H9 (cell line): ENCODE data around the gene ANKRD44. TPM values are rescaled to one million over a fixed set of nuclear protein-coding genes. Genes with fewer than 3 reads are reported as not detected.

Source experiments
- DNase-seq: peaks from one replicate; pipeline ENCODE4 v3.0.0-alpha.2; 2017
- H2AFZ ChIP-seq: one replicate; pipeline ENCODE4 v1.6.1; 2013; ENCODE audit warnings: mild to moderate bottlenecking, low read length, control low read depth, moderate library complexity
- H2AK5ac ChIP-seq: 2 replicates; pipeline ENCODE4 v1.6.1; 2013; ENCODE audit warnings: low read length, control low read depth, mixed read lengths; ENCODE audit not compliant: insufficient read length
- H2BK120ac ChIP-seq: one replicate; pipeline ENCODE4 v1.6.1; 2013; ENCODE audit warnings: low read depth, mild to moderate bottlenecking, low read length, control low read depth, inconsistent platforms; ENCODE audit not compliant: poor library complexity, severe bottlenecking
- H2BK12ac ChIP-seq: 2 replicates; pipeline ENCODE4 v1.6.1; 2013; ENCODE audit warnings: low read length, control low read depth, mixed read lengths, low read depth; ENCODE audit not compliant: insufficient read length
- H2BK15ac ChIP-seq: 2 replicates; pipeline ENCODE4 v1.6.1; 2013; ENCODE audit warnings: low read depth, low read length, control low read depth
- H2BK20ac ChIP-seq: one replicate; pipeline ENCODE4 v1.6.1; 2013; ENCODE audit warnings: low read depth, mild to moderate bottlenecking, low read length, control low read depth, inconsistent platforms; ENCODE audit not compliant: poor library complexity, severe bottlenecking
- H2BK5ac ChIP-seq: 2 replicates; pipeline ENCODE4 v1.6.1; 2013; ENCODE audit warnings: low read length, control low read depth, mixed read lengths; ENCODE audit not compliant: insufficient read length
- H3K14ac ChIP-seq: 2 replicates; pipeline ENCODE4 v1.6.1; 2013; ENCODE audit warnings: low read length, control low read depth; ENCODE audit not compliant: insufficient read depth
- H3K18ac ChIP-seq: 2 replicates; pipeline ENCODE4 v1.6.1; 2013; ENCODE audit warnings: low read depth, mild to moderate bottlenecking, mixed read lengths, low read length, control low read depth; ENCODE audit not compliant: insufficient read length
- H3K23ac ChIP-seq: 2 replicates; pipeline ENCODE4 v1.6.1; 2013; ENCODE audit warnings: low read length, control low read depth, mixed read lengths, low read depth; ENCODE audit not compliant: insufficient read length
- H3K23me2 ChIP-seq: 2 replicates; pipeline ENCODE4 v1.6.1; 2013; ENCODE audit warnings: low read depth, mild to moderate bottlenecking, mixed read lengths, low read length, control low read depth; ENCODE audit not compliant: insufficient read length, poor library complexity, severe bottlenecking
- H3K27ac ChIP-seq: 2 replicates; pipeline ENCODE4 v1.5.1; 2013; ENCODE audit warnings: low read length, control low read depth, mixed read lengths, low read depth; ENCODE audit not compliant: insufficient read length
- H3K27me3 ChIP-seq: 2 replicates; pipeline ENCODE4 v1.6.1; 2013; ENCODE audit warnings: low read length, control low read depth, inconsistent platforms; ENCODE audit not compliant: insufficient read depth
- H3K4ac ChIP-seq: 2 replicates; pipeline ENCODE4 v1.6.1; 2013; ENCODE audit warnings: low read depth, mild to moderate bottlenecking, control low read depth, inconsistent platforms, low read length, moderate library complexity
- H3K4me1 ChIP-seq: 2 replicates; pipeline ENCODE4 v1.6.1; 2013; ENCODE audit warnings: low read length, control low read depth, inconsistent platforms; ENCODE audit not compliant: insufficient read depth
- H3K4me2 ChIP-seq: 2 replicates; pipeline ENCODE4 v1.6.1; 2013; ENCODE audit warnings: low read length, control low read depth, mixed read lengths; ENCODE audit not compliant: insufficient read length, insufficient read depth
- H3K56ac ChIP-seq: 2 replicates; pipeline ENCODE4 v1.6.1; 2013; ENCODE audit warnings: low read depth, mild to moderate bottlenecking, mixed read lengths, low read length, control low read depth; ENCODE audit not compliant: insufficient read length
- H3K79me1 ChIP-seq: 2 replicates; pipeline ENCODE4 v1.6.1; 2013; ENCODE audit warnings: low read depth, mild to moderate bottlenecking, moderate library complexity, low read length, control low read depth, inconsistent platforms; ENCODE audit not compliant: insufficient read depth, poor library complexity, severe bottlenecking
- H3K79me2 ChIP-seq: 2 replicates; pipeline ENCODE4 v1.6.1; 2013; ENCODE audit warnings: low read length, control low read depth, inconsistent platforms; ENCODE audit not compliant: insufficient read depth
- H3K9ac ChIP-seq: 2 replicates; pipeline ENCODE4 v1.6.1; 2013; ENCODE audit warnings: low read length, control low read depth, mixed read lengths; ENCODE audit not compliant: insufficient read length; ENCODE audit errors: extremely low read depth
- H3K9me3 ChIP-seq: one replicate; pipeline ENCODE4 v1.6.1; 2013; ENCODE audit warnings: low read depth, low read length, inconsistent platforms; ENCODE audit not compliant: control insufficient read depth
- H3T11ph ChIP-seq: one replicate; pipeline ENCODE4 v1.6.1; 2013; ENCODE audit warnings: mild to moderate bottlenecking, low read length, control low read depth, inconsistent platforms
- H4K20me1 ChIP-seq: one replicate; pipeline ENCODE4 v1.6.1; 2013; ENCODE audit not compliant: control insufficient read depth, insufficient read length, insufficient read depth
- H4K5ac ChIP-seq: 2 replicates; pipeline ENCODE4 v1.6.1; 2013; ENCODE audit warnings: low read depth, mild to moderate bottlenecking, mixed read lengths, low read length, control low read depth; ENCODE audit not compliant: insufficient read length
- H4K8ac ChIP-seq: replicated peaks from 2 replicates; pipeline ENCODE4 v1.6.1; 2013; ENCODE audit warnings: low read length, control low read depth, mixed read lengths, low read depth; ENCODE audit not compliant: insufficient read length
- H4K91ac ChIP-seq: 2 replicates; pipeline ENCODE4 v1.6.1; 2013; ENCODE audit warnings: low read depth, mild to moderate bottlenecking, moderate library complexity, mixed read lengths, low read length, control low read depth; ENCODE audit not compliant: insufficient read length
- H3K27ac Mint-ChIP-seq, 3 experiments: 2 replicates in 2 of 3; 3 replicates in 1 of 3; pipeline ENCODE4 v1.8.0; 2020 to 2021; ENCODE audit warnings: mixed read lengths in 3 of 3, mild to moderate bottlenecking in 1 of 3, moderate library complexity in 1 of 3
- H3K27me3 Mint-ChIP-seq: 2 replicates; pipeline ENCODE4 v1.8.0; 2021; ENCODE audit warnings: low read depth, mild to moderate bottlenecking, moderate library complexity, mixed read lengths
- H3K36me3 Mint-ChIP-seq, 3 experiments: 2 replicates in 2 of 3; 3 replicates in 1 of 3; pipeline ENCODE4 v1.8.0; 2020 to 2021; ENCODE audit warnings: low read depth in 3 of 3, mixed read lengths in 3 of 3; ENCODE audit not compliant: insufficient read depth in 1 of 3
- H3K4me1 Mint-ChIP-seq, 2 experiments: 2 replicates each; pipeline ENCODE4 v1.8.0; 2020; ENCODE audit warnings: mixed read lengths in 2 of 2
- H3K4me3 Mint-ChIP-seq, 2 experiments: 2 replicates in 1 of 2; 3 replicates in 1 of 2; pipeline ENCODE4 v1.8.0; 2020 to 2021; ENCODE audit warnings: mild to moderate bottlenecking in 2 of 2, mixed read lengths in 2 of 2, moderate library complexity in 1 of 2
- H3K9me3 Mint-ChIP-seq, 2 experiments: 2 replicates in 1 of 2; 3 replicates in 1 of 2; pipeline ENCODE4 v1.8.0; 2020; ENCODE audit warnings: mild to moderate bottlenecking in 2 of 2, mixed read lengths in 2 of 2, moderate library complexity in 1 of 2
- WGBS: extraction: QIAGEN DNeasy Blood & Tissue Kit; methylation state at CpG from one replicate; pipeline ENCODE4 v1.1.7; 2013; ENCODE audit warnings: missing lambda C conversion rate, low lambda C conversion rate, mixed read lengths; ENCODE audit not compliant: insufficient read length; ENCODE audit errors: extremely low coverage; 5-methylcytosine and 5-hydroxymethylcytosine counted together
- total RNA-seq: library from RNA; stranded (reverse); gene quantifications from 2 replicates; pipeline ENCODE4 v1.2.1, GENCODE V29; 2021
- TF ChIP-seq, protein P1 (sequence below): fragments of 200-600 bp; sonication (generic); conservative IDR thresholded peaks from 3 replicates; pipeline ENCODE4 v1.8.0; 2021; ENCODE audit warnings: antibody characterized with exemption, mild to moderate bottlenecking

ANKRD44 gene
- total RNA-seq, 1 experiment from 2014 or later, result 1.9 TPM

- H3K79me1 ChIP-seq, result no peaks in the 10 kb centered on the region
- no peak overlapping the region for H3K9ac ChIP-seq
- no peak overlapping the region for H2AK5ac ChIP-seq
- H2BK5ac ChIP-seq, result no peak overlapping the region
- no peak overlapping the region for H3T11ph ChIP-seq
- no peak overlapping the region for H3K18ac ChIP-seq
- no peak overlapping the region for H2BK15ac ChIP-seq
- Mint-ChIP-seq H3K27ac (no peak overlapping the region), H3K36me3 (no peaks in the 10 kb centered on the region), H3K4me3 (no peak overlapping the region), H3K9me3 (0 out of 5 replicates have a peak, but pooled peaks cover 0 to 2% of the 10 kb centered on the region in 2 experiments), H3K27me3 (no peaks in the 10 kb centered on the region), H3K4me1 (peaks cover 0 to 6% of the 10 kb centered on the region in 2 experiments; a peak in 3 of 4 replicates)
- no peak overlapping the region for H2BK12ac ChIP-seq
- H4K8ac ChIP-seq, result no peak overlapping the region
- TF ChIP-seq, protein P1, sequence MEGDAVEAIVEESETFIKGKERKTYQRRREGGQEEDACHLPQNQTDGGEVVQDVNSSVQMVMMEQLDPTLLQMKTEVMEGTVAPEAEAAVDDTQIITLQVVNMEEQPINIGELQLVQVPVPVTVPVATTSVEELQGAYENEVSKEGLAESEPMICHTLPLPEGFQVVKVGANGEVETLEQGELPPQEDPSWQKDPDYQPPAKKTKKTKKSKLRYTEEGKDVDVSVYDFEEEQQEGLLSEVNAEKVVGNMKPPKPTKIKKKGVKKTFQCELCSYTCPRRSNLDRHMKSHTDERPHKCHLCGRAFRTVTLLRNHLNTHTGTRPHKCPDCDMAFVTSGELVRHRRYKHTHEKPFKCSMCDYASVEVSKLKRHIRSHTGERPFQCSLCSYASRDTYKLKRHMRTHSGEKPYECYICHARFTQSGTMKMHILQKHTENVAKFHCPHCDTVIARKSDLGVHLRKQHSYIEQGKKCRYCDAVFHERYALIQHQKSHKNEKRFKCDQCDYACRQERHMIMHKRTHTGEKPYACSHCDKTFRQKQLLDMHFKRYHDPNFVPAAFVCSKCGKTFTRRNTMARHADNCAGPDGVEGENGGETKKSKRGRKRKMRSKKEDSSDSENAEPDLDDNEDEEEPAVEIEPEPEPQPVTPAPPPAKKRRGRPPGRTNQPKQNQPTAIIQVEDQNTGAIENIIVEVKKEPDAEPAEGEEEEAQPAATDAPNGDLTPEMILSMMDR, result no peak
- no peak overlapping the region for H3K4ac ChIP-seq
- H3K27ac ChIP-seq, result no peak overlapping the region
- no peak overlapping the region for H3K56ac ChIP-seq
- H3K27me3 ChIP-seq, result no peaks in the 10 kb centered on the region
- no peaks in the 10 kb centered on the region for H3K4me1 ChIP-seq
- H3K9me3 ChIP-seq, result no peaks in the 10 kb centered on the region
- H4K91ac ChIP-seq, result no peak overlapping the region
- no peak overlapping the region for H3K4me2 ChIP-seq
- H2BK120ac ChIP-seq, result no peak overlapping the region
- no peak overlapping the region for H3K14ac ChIP-seq
- H3K79me2 ChIP-seq, result no peaks in the 10 kb centered on the region
- no peaks in the 10 kb centered on the region for H4K20me1 ChIP-seq
- H2BK20ac ChIP-seq, result no peak overlapping the region
- no peak overlapping the region for H3K23ac ChIP-seq
- WGBS, result no CpG with 5 or more reads among the region's 2 CpGs
- no peak for DNase-seq
- H3K23me2 ChIP-seq, result no peaks in the 10 kb centered on the region
- no peak overlapping the region for H4K5ac ChIP-seq
- no peak overlapping the region for H2AFZ ChIP-seq
Observed at GRCh38 chr2:197358931-197359330, 48.4 kb upstream of the ANKRD44 start.
